CD4-positive, alpha-beta T cell (primary cell): Measurements from ENCODE around the gene CYFIP1. TPM values are rescaled to one million over a fixed set of nuclear protein-coding genes. Genes with fewer than 3 reads are reported as not detected.

Source experiments
- ATAC-seq: fragments of 200-7000 bp; cut with Tn5 transposase; one replicate; pipeline ENCODE4 v1.10.0; 2022; ENCODE audit warnings: mild to moderate bottlenecking; ENCODE audit not compliant: poor library complexity
- CTCF ChIA-PET: fragments of 350-600 bp; sonication (Branson Sonifier 250); formaldehyde crosslinking; loops from one replicate; lab custom pipeline; 2021; ENCODE audit warnings: antibody characterized with exemption, inconsistent platforms; lab: Charles Lee
- POLR2A ChIA-PET: fragments of 350-600 bp; sonication (Branson Sonifier 250); formaldehyde crosslinking; loops from one replicate; lab custom pipeline; 2021; ENCODE audit warnings: antibody characterized with exemption, inconsistent platforms; lab: Charles Lee
- DNase-seq, 14 experiments: peaks; one replicate each; pipeline ENCODE4 v3.0.0-alpha.2; 2013 to 2020; ENCODE audit warnings: mixed read lengths in 2 of 14
- H3K27ac ChIP-seq, 2 donors: one replicate each; pipeline versions ENCODE4 v1.5.1 to v1.7.0; 2013; ENCODE audit warnings: low read length in 2 of 2, low read depth in 1 of 2, mild to moderate bottlenecking in 1 of 2
- H3K27me3 ChIP-seq, 2 experiments: 1 replicate in 1 of 2; 2 replicates in 1 of 2; pipeline versions ENCODE4 v1.6.1 to v1.7.0; 2013; ENCODE audit warnings: low read length in 2 of 2, control low read depth in 1 of 2, mild to moderate bottlenecking in 1 of 2, moderate library complexity in 1 of 2; ENCODE audit not compliant: insufficient read depth in 2 of 2, control insufficient read depth in 1 of 2
- H3K36me3 ChIP-seq: one replicate; pipeline ENCODE4 v1.6.1; 2013; ENCODE audit warnings: low read length, control low read depth; ENCODE audit not compliant: insufficient read depth
- H3K4me1 ChIP-seq: one replicate; pipeline ENCODE4 v1.6.1; 2013; ENCODE audit warnings: low read length, control low read depth; ENCODE audit not compliant: insufficient read depth
- H3K4me3 ChIP-seq: one replicate; pipeline ENCODE4 v1.5.1; 2013; ENCODE audit warnings: mild to moderate bottlenecking, low read length, moderate library complexity
- H3K9me3 ChIP-seq, 2 experiments: 1 replicate in 1 of 2; 2 replicates in 1 of 2; pipeline versions ENCODE4 v1.6.1 to v1.7.0; 2013; ENCODE audit warnings: low read length in 2 of 2, mild to moderate bottlenecking in 2 of 2, control low read depth in 1 of 2, moderate library complexity in 1 of 2; ENCODE audit not compliant: control insufficient read depth in 1 of 2, insufficient read depth in 1 of 2
- H3K27ac Mint-ChIP-seq: one replicate; pipeline ENCODE4 v1.8.0; 2020; ENCODE audit warnings: mixed read lengths
- H3K27me3 Mint-ChIP-seq: one replicate; pipeline ENCODE4 v1.8.0; 2021; ENCODE audit warnings: mixed read lengths
- H3K36me3 Mint-ChIP-seq: one replicate; pipeline ENCODE4 v1.8.0; 2021; ENCODE audit warnings: low read depth, mixed read lengths
- H3K4me1 Mint-ChIP-seq: one replicate; pipeline ENCODE4 v1.8.0; 2021; ENCODE audit warnings: low read depth, mixed read lengths
- H3K4me3 Mint-ChIP-seq: one replicate; pipeline ENCODE4 v1.8.0; 2020; ENCODE audit warnings: mild to moderate bottlenecking, mixed read lengths
- H3K9me3 Mint-ChIP-seq: one replicate; pipeline ENCODE4 v1.8.0; 2020; ENCODE audit warnings: mixed read lengths
- intact Hi-C, 2 experiments: fragments of 100-400 bp; cut with DNase I in 1 of 2; cut with micrococcal nuclease in 1 of 2; formaldehyde crosslinking; loops; one replicate each; pipeline versions ENCODE4 v1.15.1 to v1.9.0; 2023 to 2025; cut with DNase I, micrococcal nuclease
- total RNA-seq, 174 experiments: library from RNA in 2 of 174; stranded (reverse) in 2 of 174; gene quantifications; one replicate each; pipeline ENCODE4 v1.2.3 and lab custom pipeline; 2021 to 2026
- TF ChIP-seq, protein P1 (sequence below): fragments of 200-600 bp; IDR thresholded peaks from one replicate; pipeline ENCODE4 v1.8.0; 2022; ENCODE audit warnings: antibody characterized with exemption, mild to moderate bottlenecking

CYFIP1 gene
- total RNA-seq, 2 experiments from 2014 or later = 3.2 to 4.4 TPM

DNA sequence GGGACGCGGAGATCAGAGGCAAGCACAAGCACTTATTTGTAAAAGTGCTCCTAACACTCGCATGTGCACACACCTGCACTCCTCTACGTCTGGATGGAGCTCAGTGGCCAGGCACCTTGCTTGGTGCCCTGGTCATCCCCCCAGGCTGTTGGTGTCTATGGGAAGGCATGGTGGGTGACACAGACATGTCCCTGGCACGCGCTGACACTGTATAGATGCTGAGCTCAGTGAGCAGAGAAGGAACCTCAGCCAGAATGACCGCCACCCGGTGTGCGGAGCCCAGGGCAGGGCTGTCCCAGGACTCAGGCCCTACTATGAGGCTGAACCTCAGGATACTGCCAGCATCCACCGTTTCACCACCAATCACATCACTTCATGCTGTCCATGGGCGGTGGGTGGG, 77.2 kb downstream of the CYFIP1 start:
- Mint-ChIP-seq H3K4me3 (no peak overlapping the region), H3K36me3 (no peaks in the 10 kb centered on the region), H3K27ac (no peak overlapping the region), H3K4me1 (no peaks in the 10 kb centered on the region), H3K27me3 (no peaks in the 10 kb centered on the region), H3K9me3 (no peaks in the 10 kb centered on the region)
- Histone ChIP-seq H3K4me1 (no peaks in the 10 kb centered on the region), H3K27ac (no peak overlapping the region), H3K4me3 (no peak overlapping the region), H3K9me3 (no peaks in the 10 kb centered on the region), H3K36me3 (no peaks in the 10 kb centered on the region), H3K27me3 (no peaks in the 10 kb centered on the region)
- CTCF ChIA-PET = no interaction called here
- DNase-seq (no peak), ATAC-seq (no peak)
- POLR2A ChIA-PET = no interaction called here
- intact Hi-C loops = no loop called here
- TF ChIP-seq, protein P1, sequence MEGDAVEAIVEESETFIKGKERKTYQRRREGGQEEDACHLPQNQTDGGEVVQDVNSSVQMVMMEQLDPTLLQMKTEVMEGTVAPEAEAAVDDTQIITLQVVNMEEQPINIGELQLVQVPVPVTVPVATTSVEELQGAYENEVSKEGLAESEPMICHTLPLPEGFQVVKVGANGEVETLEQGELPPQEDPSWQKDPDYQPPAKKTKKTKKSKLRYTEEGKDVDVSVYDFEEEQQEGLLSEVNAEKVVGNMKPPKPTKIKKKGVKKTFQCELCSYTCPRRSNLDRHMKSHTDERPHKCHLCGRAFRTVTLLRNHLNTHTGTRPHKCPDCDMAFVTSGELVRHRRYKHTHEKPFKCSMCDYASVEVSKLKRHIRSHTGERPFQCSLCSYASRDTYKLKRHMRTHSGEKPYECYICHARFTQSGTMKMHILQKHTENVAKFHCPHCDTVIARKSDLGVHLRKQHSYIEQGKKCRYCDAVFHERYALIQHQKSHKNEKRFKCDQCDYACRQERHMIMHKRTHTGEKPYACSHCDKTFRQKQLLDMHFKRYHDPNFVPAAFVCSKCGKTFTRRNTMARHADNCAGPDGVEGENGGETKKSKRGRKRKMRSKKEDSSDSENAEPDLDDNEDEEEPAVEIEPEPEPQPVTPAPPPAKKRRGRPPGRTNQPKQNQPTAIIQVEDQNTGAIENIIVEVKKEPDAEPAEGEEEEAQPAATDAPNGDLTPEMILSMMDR = no peak

DNA sequence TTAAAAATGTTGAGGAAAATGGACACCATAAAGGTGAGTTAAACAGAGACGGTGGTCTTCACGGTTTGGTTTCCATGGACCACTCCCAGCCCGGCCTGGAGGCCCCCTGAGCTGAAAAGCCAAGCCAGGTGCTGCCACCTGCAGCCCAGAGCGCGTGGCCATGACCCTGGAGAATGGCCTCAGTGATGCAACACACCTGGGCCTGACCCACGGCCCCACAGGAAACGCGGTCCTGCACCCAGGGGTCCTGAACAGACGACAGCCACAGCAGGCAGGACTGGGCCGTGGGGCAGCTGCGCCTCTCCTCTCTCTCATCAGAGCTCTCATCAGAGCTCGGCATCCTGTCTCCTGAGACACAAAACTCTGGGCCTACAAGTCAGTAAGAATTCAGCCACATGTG, 77.6 kb downstream of the CYFIP1 start:
- Mint-ChIP-seq H3K9me3 (no peaks in the 10 kb centered on the region), H3K4me1 (no peaks in the 10 kb centered on the region), H3K36me3 (no peaks in the 10 kb centered on the region), H3K27me3 (no peaks in the 10 kb centered on the region), H3K4me3 (no peak overlapping the region), H3K27ac (no peak overlapping the region)
- Histone ChIP-seq H3K36me3 (no peaks in the 10 kb centered on the region), H3K9me3 (no peaks in the 10 kb centered on the region), H3K4me3 (no peak overlapping the region), H3K4me1 (no peaks in the 10 kb centered on the region), H3K27ac (no peak overlapping the region), H3K27me3 (no peaks in the 10 kb centered on the region)
- DNase-seq = no peak
- no peak for ATAC-seq
- TF ChIP-seq, protein P1 = no peak
- ChIA-PET POLR2A (no interaction called here), CTCF (no interaction called here)
- intact Hi-C loops = no loop called here

DNA sequence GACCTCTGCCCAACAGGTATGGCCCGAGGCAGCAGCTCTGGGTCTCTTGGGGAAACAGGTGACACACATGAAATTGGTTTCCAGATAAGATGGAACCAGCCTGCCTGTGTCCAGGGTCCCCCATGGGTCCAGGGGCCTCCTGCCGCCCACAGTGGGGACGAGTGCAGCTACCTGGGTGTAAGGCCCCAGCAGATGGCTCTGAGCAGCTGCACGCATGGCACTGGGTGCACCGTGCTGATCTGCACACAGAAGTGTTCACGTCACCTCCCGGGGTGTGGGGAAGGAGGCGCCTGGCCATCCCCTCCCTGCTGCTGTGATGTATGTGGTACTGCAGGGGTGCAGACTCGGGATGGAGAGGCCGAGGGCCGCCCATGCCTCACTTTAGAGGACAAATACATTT, 78.1 kb downstream of the CYFIP1 start:
- H3K4me1 Mint-ChIP-seq = no peaks in the 10 kb centered on the region
- H3K36me3 ChIP-seq = no peaks in the 10 kb centered on the region
- ChIA-PET CTCF (no interaction called here), POLR2A (no interaction called here)
- intact Hi-C loops = no loop called here
- H3K27me3 ChIP-seq = no peaks in the 10 kb centered on the region
- no peak overlapping the region for H3K27ac Mint-ChIP-seq
- TF ChIP-seq, protein P1 = no peak
- H3K4me3 ChIP-seq = no peak overlapping the region
- no peaks in the 10 kb centered on the region for H3K27me3 Mint-ChIP-seq
- no peaks in the 10 kb centered on the region for H3K9me3 ChIP-seq
- no peaks in the 10 kb centered on the region for H3K36me3 Mint-ChIP-seq
- ATAC-seq (no peak), DNase-seq (no peak)
- H3K4me3 Mint-ChIP-seq = no peak overlapping the region
- no peaks in the 10 kb centered on the region for H3K4me1 ChIP-seq
- no peaks in the 10 kb centered on the region for H3K9me3 Mint-ChIP-seq
- no peak overlapping the region for H3K27ac ChIP-seq
